NCI-H1417 treated with DMSO at 0.1 percent for 48 hours (cell line): ENCODE measurements around the gene SRGN.
"Not testable (repeated sequence)": the region's sequence is repeated elsewhere in the genome, so short reads cannot be mapped to it uniquely, and the experiment has no call there.

Experiments used
- DNase-seq: peaks from one replicate; lab custom pipeline; 2025; lab: John Stamatoyannopoulos, UW

SRGN gene

GRCh38 chr10:69141304-69141703 lies 53.4 kb downstream of the SRGN start:
- no peak for DNase-seq

- not testable (repeated sequence) for DNase-seq
These were observed 54.2 kb downstream of the SRGN start for GRCh38 chr10:69142074-69142473.

GRCh38 chr10:69142983-69143382 lies 55.1 kb downstream of the SRGN start:
- DNase-seq, result no peak

- DNase-seq, result no peak
These were observed 57.4 kb downstream of the SRGN start for GRCh38 chr10:69145329-69145728.

- no peak for DNase-seq
These were observed 58.0 kb downstream of the SRGN start for GRCh38 chr10:69145864-69146263.

GRCh38 chr10:69146759-69147158 lies 58.9 kb downstream of the SRGN start:
- no peak for DNase-seq

- DNase-seq, result no peak
These were observed 64.1 kb downstream of the SRGN start for GRCh38 chr10:69151984-69152383.

GRCh38 chr10:69153227-69153626 lies 65.3 kb downstream of the SRGN start:
- no peak for DNase-seq
